IMR-90 (cell line): ENCODE data around the gene ATOH8. TPM values are rescaled to one million over a fixed set of nuclear protein-coding genes. Genes with fewer than 3 reads are reported as not detected.

ENCODE experiments used
- ATAC-seq: fragments of 200-7000 bp; cut with Tn5 transposase; 2 replicates; pipeline ENCODE4 v1.9.1; 2020; ENCODE audit warnings: low read depth, mild to moderate bottlenecking, moderate library complexity
- BruUV-seq: library from RNA; stranded (reverse); fragments of 400-500 nt; replicated peaks from 2 replicates; lab custom pipeline; 2021; lab: Mats Ljungman, UMichigan
- CTCF ChIA-PET: fragments of 300-600 bp; formaldehyde crosslinking; extraction: SDS; loops from one replicate; lab custom pipeline; 2021; ENCODE audit warnings: antibody characterized with exemption; lab: Yijun Ruan, JAX
- POLR2A ChIA-PET: fragments of 300-600 bp; sonication (Branson Sonifier 250); formaldehyde crosslinking; loops from one replicate; lab custom pipeline; 2022; ENCODE audit warnings: antibody characterized with exemption; ENCODE audit not compliant: unreplicated experiment; lab: Charles Lee
- DNase-seq: peaks from one replicate; pipeline ENCODE4 v3.0.0; 2013
- H2AFZ ChIP-seq: replicated peaks from 2 replicates; pipeline ENCODE3; 2013; ENCODE audit warnings: low read length, mild to moderate bottlenecking; ENCODE audit not compliant: poor library complexity
- H2AK5ac ChIP-seq: 2 replicates; pipeline ENCODE4 v1.6.1; 2013; ENCODE audit warnings: low read depth, low read length, inconsistent platforms
- H2AK9ac ChIP-seq: replicated peaks from 2 replicates; pipeline ENCODE3; 2013; ENCODE audit warnings: mild to moderate bottlenecking, low read depth, low read length, moderate library complexity; ENCODE audit not compliant: poor library complexity
- H2BK120ac ChIP-seq: 2 replicates; pipeline ENCODE4 v1.6.1; 2013; ENCODE audit warnings: low read depth, low read length, inconsistent platforms
- H2BK15ac ChIP-seq: 3 replicates; pipeline ENCODE4 v1.6.1; 2013; ENCODE audit warnings: low read depth, low read length, inconsistent platforms
- H2BK20ac ChIP-seq: 2 replicates; pipeline ENCODE4 v1.6.1; 2013; ENCODE audit warnings: low read depth, mild to moderate bottlenecking, inconsistent platforms, low read length, moderate library complexity
- H2BK5ac ChIP-seq: 2 replicates; pipeline ENCODE4 v1.6.1; 2013; ENCODE audit warnings: mild to moderate bottlenecking, low read depth, low read length, inconsistent platforms; ENCODE audit not compliant: poor library complexity, severe bottlenecking
- H3K14ac ChIP-seq: replicated peaks from 2 replicates; pipeline ENCODE4 v1.6.1; 2013; ENCODE audit warnings: low read depth, low read length, inconsistent platforms
- H3K18ac ChIP-seq: 2 replicates; pipeline ENCODE4 v1.6.1; 2013; ENCODE audit warnings: low read depth, low read length, control low read depth
- H3K23ac ChIP-seq: 2 replicates; pipeline ENCODE4 v1.6.1; 2013; ENCODE audit warnings: low read depth, low read length, inconsistent platforms
- H3K27ac ChIP-seq: 2 replicates; pipeline ENCODE4 v1.5.1; 2013; ENCODE audit warnings: mild to moderate bottlenecking, control low read depth, low read length; ENCODE audit not compliant: insufficient read depth
- H3K27me3 ChIP-seq: 2 replicates; pipeline ENCODE4 v1.6.1; 2013; ENCODE audit warnings: low read length; ENCODE audit not compliant: control insufficient read depth, insufficient read depth
- H3K36me3 ChIP-seq: 2 replicates; pipeline ENCODE4 v1.6.1; 2013; ENCODE audit warnings: low read length, mixed read lengths; ENCODE audit not compliant: control insufficient read depth, insufficient read depth
- H3K4ac ChIP-seq: 2 replicates; pipeline ENCODE4 v1.6.1; 2013; ENCODE audit warnings: low read depth, low read length, inconsistent platforms
- H3K4me1 ChIP-seq: 2 replicates; pipeline ENCODE4 v1.6.1; 2013; ENCODE audit warnings: low read length, mixed read lengths; ENCODE audit not compliant: control insufficient read depth, insufficient read depth
- H3K4me2 ChIP-seq: 2 replicates; pipeline ENCODE4 v1.6.1; 2013; ENCODE audit warnings: low read depth, mild to moderate bottlenecking, control low read depth, low read length, moderate library complexity
- H3K4me3 ChIP-seq: 2 replicates; pipeline ENCODE4 v1.5.1; 2013; ENCODE audit warnings: low read depth, mild to moderate bottlenecking, control low read depth, low read length, moderate library complexity; ENCODE audit not compliant: insufficient read depth
- H3K56ac ChIP-seq: 2 replicates; pipeline ENCODE4 v1.6.1; 2013; ENCODE audit warnings: low read length, inconsistent platforms; ENCODE audit not compliant: insufficient read depth; ENCODE audit errors: extremely low read depth
- H3K79me1 ChIP-seq, 2 experiments: 2 replicates each; pipeline ENCODE4 v1.6.1; 2013; ENCODE audit warnings: low read length in 2 of 2, inconsistent platforms in 1 of 2, low read depth in 1 of 2
- H3K9ac ChIP-seq: 2 replicates; pipeline ENCODE4 v1.6.1; 2013; ENCODE audit warnings: low read depth, low read length, control low read depth
- H3K9me1 ChIP-seq: 2 replicates; pipeline ENCODE4 v1.6.1; 2013; ENCODE audit warnings: low read length, inconsistent platforms; ENCODE audit not compliant: insufficient read depth
- H3K9me3 ChIP-seq: 2 replicates; pipeline ENCODE4 v1.6.1; 2013; ENCODE audit warnings: low read length; ENCODE audit not compliant: control insufficient read depth, insufficient read depth
- H4K20me1 ChIP-seq: 2 replicates; pipeline ENCODE4 v1.6.1; 2013; ENCODE audit warnings: low read length, inconsistent platforms; ENCODE audit not compliant: insufficient read depth
- H4K5ac ChIP-seq: 2 replicates; pipeline ENCODE4 v1.6.1; 2013; ENCODE audit warnings: mild to moderate bottlenecking, low read depth, low read length, control low read depth
- H4K8ac ChIP-seq, 2 experiments: 2 replicates each; pipeline ENCODE4 v1.6.1; 2013; ENCODE audit warnings: low read depth in 2 of 2, low read length in 2 of 2, control low read depth in 1 of 2, inconsistent platforms in 1 of 2
- H4K91ac ChIP-seq: 2 replicates; pipeline ENCODE4 v1.6.1; 2013; ENCODE audit warnings: low read depth, low read length, inconsistent platforms; ENCODE audit not compliant: insufficient read depth
- BHLHE40 ChIP-seq: fragments of 150-350 bp; IDR thresholded peaks from 2 replicates; pipeline ENCODE4 v1.6.1; 2016; ENCODE audit warnings: mild to moderate bottlenecking, low read depth, low read length
- CEBPB ChIP-seq: IDR thresholded peaks from 2 replicates; pipeline ENCODE4 v1.6.1; 2012; ENCODE audit warnings: low read depth, low read length, improper control_type of control experiment
- CHD1 ChIP-seq: IDR thresholded peaks from 2 replicates; pipeline ENCODE4 v1.6.1; 2012; ENCODE audit warnings: low read depth, low read length, improper control_type of control experiment
- CTCF ChIP-seq: conservative IDR thresholded peaks from 2 replicates; pipeline ENCODE4 v1.5.1; 2012; ENCODE audit warnings: mild to moderate bottlenecking, low read depth, low read length, improper control_type of control experiment
- FOS ChIP-seq: fragments of 150-350 bp; IDR thresholded peaks from 2 replicates; pipeline ENCODE4 v1.6.1; 2016; ENCODE audit warnings: low read depth, low read length
- MAFK ChIP-seq: IDR thresholded peaks from 2 replicates; pipeline ENCODE4 v1.6.1; 2012; ENCODE audit warnings: low read depth, low read length, improper control_type of control experiment
- MAZ ChIP-seq: IDR thresholded peaks from 2 replicates; pipeline ENCODE4 v1.6.1; 2012; ENCODE audit warnings: low read depth, mild to moderate bottlenecking, low read length, improper control_type of control experiment, moderate library complexity, borderline replicate concordance
- MXI1 ChIP-seq: IDR thresholded peaks from 2 replicates; pipeline ENCODE4 v1.6.1; 2012; ENCODE audit warnings: low read depth, mild to moderate bottlenecking, low read length, moderate library complexity, borderline replicate concordance
- NFE2L2 ChIP-seq: fragments of 150-350 bp; IDR thresholded peaks from 2 replicates; pipeline ENCODE4 v1.6.1; 2016; ENCODE audit warnings: low read depth, mild to moderate bottlenecking, low read length
- POLR2A ChIP-seq: IDR thresholded peaks from 2 replicates; pipeline ENCODE4 v1.6.1; 2012; ENCODE audit warnings: mild to moderate bottlenecking, low read depth, low read length
- RAD21 ChIP-seq: IDR thresholded peaks from 2 replicates; pipeline ENCODE4 v1.6.1; 2012; ENCODE audit warnings: low read length, improper control_type of control experiment
- RCOR1 ChIP-seq: IDR thresholded peaks from 2 replicates; pipeline ENCODE4 v1.6.1; 2012; ENCODE audit warnings: mild to moderate bottlenecking, low read length, improper control_type of control experiment; ENCODE audit not compliant: insufficient replicate concordance
- RFX5 ChIP-seq: IDR thresholded peaks from 2 replicates; pipeline ENCODE4 v1.8.0; 2012; ENCODE audit warnings: low read depth, mild to moderate bottlenecking, low read length, moderate library complexity
- WGBS, 2 experiments: methylation state at CpG; one replicate each; pipeline versions ENCODE4 v1.1.5 to v1.1.7; 2013; ENCODE audit warnings: missing lambda C conversion rate in 2 of 2; ENCODE audit not compliant: insufficient read length in 1 of 2; ENCODE audit errors: extremely low coverage in 2 of 2; 5-methylcytosine and 5-hydroxymethylcytosine counted together
- dilution Hi-C: fragments of 300-500 bp; cut with HindIII; formaldehyde crosslinking; loops from one replicate; pipeline ENCODE4 v1.14.3; 2018; ENCODE audit warnings: low sequenced_read_pairs; ENCODE audit not compliant: unreplicated experiment
- in situ Hi-C: fragments of 300-500 bp; cut with MboI; formaldehyde crosslinking; loops from 3 replicates; pipeline ENCODE4 v1.14.3; 2019; ENCODE audit warnings: low sequenced_read_pairs, inconsistent platforms, mixed read lengths
- intact Hi-C: fragments of 100-400 bp; cut with micrococcal nuclease; formaldehyde crosslinking; loops from 2 replicates; pipeline ENCODE4 v1.10.0; 2022
- polyA plus RNA-seq, 3 experiments: library from polyadenylated mRNA; depleted of rRNA; stranded (reverse); fragments of >200 nt; gene quantifications; 2 replicates each; pipeline ENCODE4 v1.2.3, GENCODE V29; 2012; ENCODE audit warnings: low replicate concordance in 1 of 3
- total RNA-seq: library from RNA; depleted of rRNA; stranded (reverse); fragments of >200 nt; gene quantifications from 2 replicates; pipeline ENCODE4 v1.2.3, GENCODE V29; 2012
- TF ChIP-seq, protein P1 (sequence below): fragments of 150-350 bp; IDR thresholded peaks from 2 replicates; pipeline ENCODE4 v1.6.1; 2017; ENCODE audit warnings: mild to moderate bottlenecking, antibody characterized with exemption, low read length, low read depth
- TF ChIP-seq, protein P2 (sequence below): fragments of 150-350 bp; IDR thresholded peaks from 2 replicates; pipeline ENCODE4 v1.6.1; 2016; ENCODE audit warnings: low read depth, mild to moderate bottlenecking, low read length, moderate library complexity, borderline replicate concordance

The ATOH8 gene
- total and polyA plus RNA-seq, 2 of the 4 experiments (the other 2 are of a cell fraction), result 7.9 to 9.0 TPM

- Histone ChIP-seq H2BK20ac (no peak overlapping the region; the same call in 1 of the 2 replicates), H2AFZ (no peak overlapping the region), H3K18ac (no peak overlapping the region; the same call in 1 of the 2 replicates), H4K8ac (no peak overlapping the region), H3K56ac (no peak overlapping the region), H2BK15ac (no peak overlapping the region), H2AK5ac (no peak overlapping the region), H3K4me1 (peaks cover 5% of the 10 kb centered on the region), H3K27ac (no peak overlapping the region), H3K36me3 (no peaks in the 10 kb centered on the region), H3K4me2 (no peak overlapping the region), H3K4ac (no peak overlapping the region), H3K4me3 (no peak overlapping the region), H3K14ac (peak overlapping the region; percentile 45; the same call in 1 of the 2 replicates), H3K9me3 (no peaks in the 10 kb centered on the region; the same call in 1 of the 2 replicates), H4K91ac (no peak overlapping the region), H3K9me1 (no peaks in the 10 kb centered on the region; the same call in 1 of the 2 replicates), H3K23ac (no peak overlapping the region), H2AK9ac (peak overlapping the region; percentile 31), H3K9ac (no peak overlapping the region), H3K27me3 (peaks cover under 1% of the 10 kb centered on the region; the same call in 1 of the 2 replicates), H4K5ac (no peak overlapping the region), H2BK120ac (0 out of 2 replicates have a peak overlapping the region, but pooled peaks have one; percentile 8), H3K79me1 (no peaks in the 10 kb centered on the region), H2BK5ac (no peak overlapping the region), H4K20me1 (no peaks in the 10 kb centered on the region)
- dilution Hi-C loops, result no loop called here
- POLR2A ChIA-PET, result no interaction called here
- DNase-seq (no peak), ATAC-seq (no peak)
- CTCF ChIA-PET, result interaction anchor here (1.5 to 3.5 kb wide), 2 partner anchors 17 to 89 kb away, joined by 5 to 15 read pairs; no protein-coding TSS in a partner anchor
- no CpG with 5 or more reads among the region's 5 CpGs for WGBS, 2 experiments
- in situ Hi-C loops, result loop anchor here (5.0 kb wide), 1 partner anchor 353 kb away; no protein-coding TSS in a partner anchor
- intact Hi-C loops, result no loop called here
- no TSS peak for BruUV-seq
- TF ChIP-seq RCOR1 (no peak), BHLHE40 (no peak), CHD1 (no peak), RAD21 (no peak), MXI1 (no peak), CEBPB (no peak), NFE2L2 (no peak), FOS (no peak), MAFK (no peak), POLR2A (no peak), MAZ (no peak), CTCF (no peak), RFX5 (no peak)
- TF ChIP-seq, protein P1, sequence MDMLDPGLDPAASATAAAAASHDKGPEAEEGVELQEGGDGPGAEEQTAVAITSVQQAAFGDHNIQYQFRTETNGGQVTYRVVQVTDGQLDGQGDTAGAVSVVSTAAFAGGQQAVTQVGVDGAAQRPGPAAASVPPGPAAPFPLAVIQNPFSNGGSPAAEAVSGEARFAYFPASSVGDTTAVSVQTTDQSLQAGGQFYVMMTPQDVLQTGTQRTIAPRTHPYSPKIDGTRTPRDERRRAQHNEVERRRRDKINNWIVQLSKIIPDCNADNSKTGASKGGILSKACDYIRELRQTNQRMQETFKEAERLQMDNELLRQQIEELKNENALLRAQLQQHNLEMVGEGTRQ, result no peak
- TF ChIP-seq, protein P2, sequence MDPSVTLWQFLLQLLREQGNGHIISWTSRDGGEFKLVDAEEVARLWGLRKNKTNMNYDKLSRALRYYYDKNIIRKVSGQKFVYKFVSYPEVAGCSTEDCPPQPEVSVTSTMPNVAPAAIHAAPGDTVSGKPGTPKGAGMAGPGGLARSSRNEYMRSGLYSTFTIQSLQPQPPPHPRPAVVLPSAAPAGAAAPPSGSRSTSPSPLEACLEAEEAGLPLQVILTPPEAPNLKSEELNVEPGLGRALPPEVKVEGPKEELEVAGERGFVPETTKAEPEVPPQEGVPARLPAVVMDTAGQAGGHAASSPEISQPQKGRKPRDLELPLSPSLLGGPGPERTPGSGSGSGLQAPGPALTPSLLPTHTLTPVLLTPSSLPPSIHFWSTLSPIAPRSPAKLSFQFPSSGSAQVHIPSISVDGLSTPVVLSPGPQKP, result no peak
Observed at GRCh38 chr2:85724731-85725181, 29.0 kb upstream of the ATOH8 start.
